ENCODE results near the gene IRF6. TPM values are rescaled to one million over a fixed set of nuclear protein-coding genes. Genes with fewer than 3 reads are reported as not detected.

IRF6 gene
- total RNA-seq, 1 experiment from 2014 or later: 27.3 TPM

DNA sequence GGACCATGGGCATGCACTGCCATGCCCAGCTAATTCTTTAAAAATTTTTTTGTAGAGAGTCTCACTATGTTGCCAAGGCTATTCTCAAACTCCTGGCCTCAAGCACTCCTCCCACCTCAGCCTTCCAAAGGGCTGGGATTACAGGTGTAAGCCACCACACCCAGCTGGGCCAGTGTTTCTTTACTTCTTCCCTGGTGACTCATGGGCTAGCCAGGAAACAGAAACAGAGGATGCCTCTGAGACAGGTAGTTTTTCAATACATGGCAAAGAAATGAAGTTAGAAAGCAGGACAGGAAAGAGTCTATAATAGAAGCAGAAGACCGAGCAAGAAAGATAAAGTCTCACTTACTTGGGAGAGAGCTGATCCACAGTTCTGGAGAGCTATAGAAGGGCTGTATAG is 14.0 kb downstream of the IRF6 start:
- peaks cover 75% of the 10 kb centered on the region for H3K36me3 Mint-ChIP-seq (ENCODE audit: insufficient read depth, unreplicated experiment)
- H3K4me3 ChIP-seq (ENCODE audit: low read depth, low read length): no peak overlapping the region
- H3K4me1 Mint-ChIP-seq (ENCODE audit: low read depth, unreplicated experiment): peaks cover 25% of the 10 kb centered on the region
- no peaks in the 10 kb centered on the region for H3K27me3 ChIP-seq (replicated peaks; ENCODE audit: control insufficient read depth, insufficient read depth, low read length)
- H3K27me3 Mint-ChIP-seq (ENCODE audit: insufficient read depth, unreplicated experiment): no peaks in the 10 kb centered on the region
- H3K4me1 ChIP-seq: peaks cover 32% of the 10 kb centered on the region
- intact Hi-C loops (cut with micrococcal nuclease; ENCODE audit: unreplicated experiment): no loop called here
- peaks cover 14% of the 10 kb centered on the region for H3K36me3 ChIP-seq (ENCODE audit: control insufficient read depth, insufficient read depth, low read length)
- peak overlapping the region; percentile 92 for H3K27ac Mint-ChIP-seq (ENCODE audit: unreplicated experiment)
- no TSS peak for BruUV-seq (replicated peaks)
- ChIA-PET CTCF (no interaction called here), POLR2A (interaction anchor here (0.6 to 2.6 kb wide), 2 partner anchors 13 to 130 kb away, joined by 3 to 12 read pairs; partner anchors contain the start of gene IRF6)
- H3K9me3 ChIP-seq: no peaks in the 10 kb centered on the region
- no peak overlapping the region for H3K4me3 Mint-ChIP-seq (ENCODE audit: unreplicated experiment)
- DNase-seq: no peak
- TF ChIP-seq, protein P1, sequence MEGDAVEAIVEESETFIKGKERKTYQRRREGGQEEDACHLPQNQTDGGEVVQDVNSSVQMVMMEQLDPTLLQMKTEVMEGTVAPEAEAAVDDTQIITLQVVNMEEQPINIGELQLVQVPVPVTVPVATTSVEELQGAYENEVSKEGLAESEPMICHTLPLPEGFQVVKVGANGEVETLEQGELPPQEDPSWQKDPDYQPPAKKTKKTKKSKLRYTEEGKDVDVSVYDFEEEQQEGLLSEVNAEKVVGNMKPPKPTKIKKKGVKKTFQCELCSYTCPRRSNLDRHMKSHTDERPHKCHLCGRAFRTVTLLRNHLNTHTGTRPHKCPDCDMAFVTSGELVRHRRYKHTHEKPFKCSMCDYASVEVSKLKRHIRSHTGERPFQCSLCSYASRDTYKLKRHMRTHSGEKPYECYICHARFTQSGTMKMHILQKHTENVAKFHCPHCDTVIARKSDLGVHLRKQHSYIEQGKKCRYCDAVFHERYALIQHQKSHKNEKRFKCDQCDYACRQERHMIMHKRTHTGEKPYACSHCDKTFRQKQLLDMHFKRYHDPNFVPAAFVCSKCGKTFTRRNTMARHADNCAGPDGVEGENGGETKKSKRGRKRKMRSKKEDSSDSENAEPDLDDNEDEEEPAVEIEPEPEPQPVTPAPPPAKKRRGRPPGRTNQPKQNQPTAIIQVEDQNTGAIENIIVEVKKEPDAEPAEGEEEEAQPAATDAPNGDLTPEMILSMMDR (IDR thresholded peaks at IDR 0.05; ENCODE audit: insufficient read depth in 1 of 2, low read depth in 1 of 2, low read length in 1 of 2, severe bottlenecking in 1 of 2, unreplicated experiment in 1 of 2): no peak
- no peaks in the 10 kb centered on the region for H3K9me3 Mint-ChIP-seq (ENCODE audit: unreplicated experiment)

DNA sequence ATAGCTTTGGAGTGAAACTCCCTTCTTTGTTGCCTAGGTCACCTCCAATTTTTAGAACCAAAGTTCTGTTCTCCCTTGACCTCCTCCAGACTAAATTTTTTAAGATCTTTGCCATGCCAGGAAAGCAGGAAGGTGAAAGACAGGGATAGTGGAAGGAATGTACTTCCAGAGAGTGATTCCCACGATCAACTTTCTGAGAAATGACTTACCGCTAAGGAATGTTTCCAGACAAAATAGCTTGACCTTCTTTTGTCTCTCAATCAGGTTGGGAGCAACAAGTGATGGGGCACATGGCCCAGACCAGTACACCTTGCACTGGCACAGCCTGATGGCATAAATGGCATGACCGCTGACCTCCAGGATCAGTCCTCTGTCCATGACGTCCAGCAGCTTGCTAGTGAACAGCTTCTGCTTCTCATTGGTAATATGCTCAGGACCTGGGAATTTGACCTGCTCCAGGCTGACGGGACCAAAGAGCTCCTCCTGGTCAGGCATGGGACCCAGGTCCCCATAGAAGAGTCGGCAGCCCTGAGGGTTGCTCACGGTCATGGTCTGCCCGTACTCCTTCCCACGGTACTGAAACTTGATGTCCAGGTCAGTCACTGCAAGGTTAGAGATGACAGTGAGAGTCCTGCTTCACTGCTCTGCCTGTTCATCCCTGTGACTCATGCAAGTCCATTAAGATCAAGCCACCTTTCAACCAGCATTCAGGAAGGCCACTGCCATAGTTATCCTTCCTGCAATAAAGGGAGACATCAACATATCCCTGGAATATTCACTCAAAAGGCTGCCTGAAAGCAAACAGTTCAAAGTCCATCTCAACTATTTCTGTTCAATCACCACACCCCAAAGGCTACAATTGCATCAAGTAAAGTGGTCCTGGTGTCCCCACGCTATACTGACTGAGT is 15.4 kb downstream of the IRF6 start:
- CTCF ChIA-PET: interaction anchor here (0.5 kb wide), 1 partner anchor 15 kb away, joined by 4 read pairs; the partner anchor contains the start of gene IRF6
- Histone ChIP-seq H3K4me1 (peaks cover 21% of the 10 kb centered on the region), H3K36me3 (ENCODE audit: control insufficient read depth, insufficient read depth, low read length) (peaks cover 14% of the 10 kb centered on the region), H3K9me3 (no peaks in the 10 kb centered on the region), H3K4me3 (ENCODE audit: low read depth, low read length) (no peak overlapping the region), H3K27me3 (replicated peaks; ENCODE audit: control insufficient read depth, insufficient read depth, low read length) (no peaks in the 10 kb centered on the region)
- no peaks in the 10 kb centered on the region for H3K27me3 Mint-ChIP-seq (ENCODE audit: insufficient read depth, unreplicated experiment)
- peak overlapping the region; percentile 51 for H3K4me3 Mint-ChIP-seq (ENCODE audit: unreplicated experiment)
- peaks cover 17% of the 10 kb centered on the region for H3K4me1 Mint-ChIP-seq (ENCODE audit: low read depth, unreplicated experiment)
- POLR2A ChIA-PET: interaction anchor here (2.6 kb wide), 1 partner anchor 15 kb away, joined by 12 read pairs; the partner anchor contains the start of gene IRF6
- peak; percentile 39 to 63 for DNase-seq
- peaks cover 68% of the 10 kb centered on the region for H3K36me3 Mint-ChIP-seq (ENCODE audit: insufficient read depth, unreplicated experiment)
- BruUV-seq (replicated peaks): no TSS peak
- TF ChIP-seq, protein P1 (IDR thresholded peaks at IDR 0.05; ENCODE audit: insufficient read depth in 1 of 2, low read depth in 1 of 2, low read length in 1 of 2, severe bottlenecking in 1 of 2, unreplicated experiment in 1 of 2): no peak
- no peaks in the 10 kb centered on the region for H3K9me3 Mint-ChIP-seq (ENCODE audit: unreplicated experiment)
- intact Hi-C loops (cut with micrococcal nuclease; ENCODE audit: unreplicated experiment): no loop called here
- H3K27ac Mint-ChIP-seq (ENCODE audit: unreplicated experiment): peak overlapping the region; percentile 92

DNA sequence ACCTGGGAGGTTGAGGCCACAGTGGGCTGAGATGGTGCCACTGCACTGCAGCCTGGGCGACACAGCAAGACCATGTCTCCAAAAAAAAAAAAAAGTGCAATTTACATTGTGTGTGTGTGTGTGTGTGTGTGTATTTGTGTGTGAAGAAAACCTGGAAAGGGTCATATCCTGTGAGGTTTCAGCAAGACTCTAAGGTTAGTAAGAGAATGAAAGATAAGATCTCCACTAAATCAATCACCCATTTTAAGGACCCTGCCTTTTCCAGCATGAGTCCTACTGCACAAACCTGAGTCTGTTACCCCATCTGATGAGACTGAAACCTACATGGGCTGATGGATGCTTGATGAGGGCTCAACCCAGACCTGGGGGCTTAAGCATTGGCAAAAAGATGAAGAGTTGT is 16.7 kb downstream of the IRF6 start:
- Mint-ChIP-seq H3K27me3 (ENCODE audit: insufficient read depth, unreplicated experiment) (no peaks in the 10 kb centered on the region), H3K4me3 (ENCODE audit: unreplicated experiment) (no peak overlapping the region), H3K36me3 (ENCODE audit: insufficient read depth, unreplicated experiment) (peaks cover 64% of the 10 kb centered on the region), H3K27ac (ENCODE audit: unreplicated experiment) (no peak overlapping the region), H3K4me1 (ENCODE audit: low read depth, unreplicated experiment) (peaks cover 17% of the 10 kb centered on the region), H3K9me3 (ENCODE audit: unreplicated experiment) (no peaks in the 10 kb centered on the region)
- Histone ChIP-seq H3K36me3 (ENCODE audit: control insufficient read depth, insufficient read depth, low read length) (peaks cover 14% of the 10 kb centered on the region), H3K9me3 (no peaks in the 10 kb centered on the region), H3K4me1 (peaks cover 24% of the 10 kb centered on the region), H3K4me3 (ENCODE audit: low read depth, low read length) (no peak overlapping the region), H3K27me3 (replicated peaks; ENCODE audit: control insufficient read depth, insufficient read depth, low read length) (no peaks in the 10 kb centered on the region)
- intact Hi-C loops (cut with micrococcal nuclease; ENCODE audit: unreplicated experiment): no loop called here
- ChIA-PET CTCF (no interaction called here), POLR2A (no interaction called here)
- BruUV-seq (replicated peaks): no TSS peak
- DNase-seq: no peak
- TF ChIP-seq, protein P1 (IDR thresholded peaks at IDR 0.05; ENCODE audit: insufficient read depth in 1 of 2, low read depth in 1 of 2, low read length in 1 of 2, severe bottlenecking in 1 of 2, unreplicated experiment in 1 of 2): no peak
